H1 (cell line): ENCODE data around the gene BIN2. TPM values are rescaled to one million over a fixed set of nuclear protein-coding genes. Genes with fewer than 3 reads are reported as not detected.

ENCODE experiments used
- CTCF ChIA-PET: fragments of 300-600 bp; sonication (Branson Sonifier 250); formaldehyde crosslinking; loops from one replicate; lab custom pipeline; 2021; ENCODE audit not compliant: partially characterized antibody; lab: Charles Lee
- POLR2A ChIA-PET: fragments of 300-600 bp; sonication (Branson Sonifier 250); formaldehyde crosslinking; loops from one replicate; lab custom pipeline; 2021; ENCODE audit warnings: inconsistent platforms; ENCODE audit not compliant: partially characterized antibody; lab: Charles Lee
- DNase-seq, 2 experiments: peaks; one replicate each; pipeline versions ENCODE4 v3.0.0 to v3.0.0-alpha.2; 2010 to 2022; ENCODE audit warnings: low spot score in 2 of 2, low read depth in 1 of 2, mixed read lengths in 1 of 2
- FAIRE-seq: peaks from 2 replicates; lab custom pipeline; 2011; peaks lifted over from hg19 to GRCh38; lab: Jason Lieb, UNC
- H2AFZ ChIP-seq: 2 replicates; pipeline ENCODE4 v1.8.1; 2012; ENCODE audit warnings: low read length, inconsistent platforms
- H2AK5ac ChIP-seq: 2 replicates; pipeline ENCODE4 v1.6.1; 2013; ENCODE audit warnings: low read depth, low read length
- H2BK120ac ChIP-seq: replicated peaks from 2 replicates; pipeline ENCODE3; 2013; ENCODE audit warnings: low read depth, low read length, inconsistent platforms
- H2BK12ac ChIP-seq: 2 replicates; pipeline ENCODE4 v1.6.1; 2013; ENCODE audit warnings: low read depth, low read length
- H2BK15ac ChIP-seq: 2 replicates; pipeline ENCODE4 v1.6.1; 2013; ENCODE audit warnings: low read length
- H2BK20ac ChIP-seq: 2 replicates; pipeline ENCODE4 v1.6.1; 2013; ENCODE audit warnings: low read length
- H2BK5ac ChIP-seq: 2 replicates; pipeline ENCODE4 v1.6.1; 2013; ENCODE audit warnings: low read depth, low read length
- H3K14ac ChIP-seq: 2 replicates; pipeline ENCODE4 v1.6.1; 2013; ENCODE audit warnings: inconsistent platforms; ENCODE audit not compliant: insufficient read length
- H3K18ac ChIP-seq: 2 replicates; pipeline ENCODE4 v1.6.1; 2013; ENCODE audit warnings: low read length; ENCODE audit errors: extremely low read depth
- H3K23ac ChIP-seq: 2 replicates; pipeline ENCODE4 v1.6.1; 2013; ENCODE audit warnings: inconsistent platforms; ENCODE audit not compliant: insufficient read length
- H3K23me2 ChIP-seq: 2 replicates; pipeline ENCODE4 v1.6.1; 2013; ENCODE audit warnings: low read depth, low read length
- H3K27ac ChIP-seq: 2 replicates; pipeline ENCODE4 v1.6.1; 2011; ENCODE audit warnings: low read depth, low read length, inconsistent platforms
- H3K27me3 ChIP-seq, 4 experiments: replicated peaks in 1 of 4; 1 replicate in 1 of 4; 2 replicates in 3 of 4; pipeline versions ENCODE4 v1.6.1 to v1.8.1; 2011 to 2013; ENCODE audit warnings: low read length in 3 of 4, mild to moderate bottlenecking in 3 of 4, inconsistent platforms in 2 of 4, mixed read lengths in 2 of 4, moderate library complexity in 1 of 4; ENCODE audit not compliant: control insufficient read depth in 3 of 4, insufficient read depth in 3 of 4; ENCODE audit errors: extremely low read depth in 1 of 4
- H3K36me3 ChIP-seq, 4 experiments: 2 replicates each; pipeline versions ENCODE4 v1.6.1 to v1.8.1; 2011 to 2013; ENCODE audit warnings: mild to moderate bottlenecking in 4 of 4, low read length in 3 of 4, moderate library complexity in 2 of 4, control low read depth in 1 of 4, inconsistent platforms in 1 of 4; ENCODE audit not compliant: insufficient read depth in 4 of 4, control insufficient read depth in 2 of 4
- H3K4ac ChIP-seq: replicated peaks from 2 replicates; pipeline ENCODE3; 2013; ENCODE audit warnings: low read length, low read depth, mixed read lengths, inconsistent platforms; ENCODE audit not compliant: insufficient read length
- H3K4me1 ChIP-seq, 4 experiments: replicated peaks in 1 of 4; 1 replicate in 1 of 4; 2 replicates in 3 of 4; pipeline versions ENCODE4 v1.6.1 to v1.8.1; 2011 to 2013; ENCODE audit warnings: low read length in 3 of 4, inconsistent platforms in 2 of 4, mixed read lengths in 1 of 4; ENCODE audit not compliant: insufficient read depth in 4 of 4, control insufficient read depth in 3 of 4
- H3K4me2 ChIP-seq, 2 experiments: 2 replicates each; pipeline versions ENCODE4 v1.6.1 to v1.8.1; 2011 to 2013; ENCODE audit warnings: low read depth in 2 of 2, low read length in 2 of 2, control low read depth in 1 of 2, inconsistent platforms in 1 of 2, mild to moderate bottlenecking in 1 of 2; ENCODE audit not compliant: insufficient read depth in 1 of 2
- H3K4me3 ChIP-seq, 4 experiments: fragments of 200-600, 300-600 bp in 1 of 4; sonication (generic), shearing (Covaris generic), sonication (Bioruptor Twin) in 1 of 4; 2 replicates each; pipeline versions ENCODE4 v1.5.1 to v1.8.1; 2011 to 2016; ENCODE audit warnings: low read length in 4 of 4, low read depth in 3 of 4, control low read depth in 2 of 4, inconsistent platforms in 2 of 4, mild to moderate bottlenecking in 2 of 4, mixed read lengths in 1 of 4, moderate library complexity in 1 of 4; ENCODE audit not compliant: insufficient read depth in 2 of 4; ENCODE audit errors: extremely low read depth in 1 of 4
- H3K56ac ChIP-seq: replicated peaks from 2 replicates; pipeline ENCODE3; 2013; ENCODE audit warnings: low read depth, mild to moderate bottlenecking, mixed read lengths, low read length, inconsistent platforms; ENCODE audit not compliant: insufficient read length
- H3K79me1 ChIP-seq: 2 replicates; pipeline ENCODE4 v1.6.1; 2013; ENCODE audit warnings: low read depth, low read length, control low read depth
- H3K79me2 ChIP-seq, 2 experiments: 2 replicates each; pipeline versions ENCODE4 v1.6.1 to v1.8.1; 2012 to 2013; ENCODE audit warnings: low read length in 2 of 2, mild to moderate bottlenecking in 2 of 2, inconsistent platforms in 1 of 2; ENCODE audit not compliant: insufficient read depth in 2 of 2, control insufficient read depth in 1 of 2
- H3K9ac ChIP-seq, 4 experiments: replicated peaks in 1 of 4; 1 replicate in 1 of 4; 2 replicates in 3 of 4; pipeline versions ENCODE4 v1.6.1 to v1.8.1; 2011 to 2013; ENCODE audit warnings: low read depth in 3 of 4, low read length in 3 of 4, control low read depth in 2 of 4, mild to moderate bottlenecking in 2 of 4, moderate library complexity in 2 of 4, inconsistent platforms in 1 of 4; ENCODE audit errors: extremely low read depth in 1 of 4
- H3K9me3 ChIP-seq, 2 experiments: 2 replicates each; pipeline versions ENCODE4 v1.6.1 to v1.8.1; 2012 to 2013; ENCODE audit warnings: mild to moderate bottlenecking in 2 of 2, moderate library complexity in 2 of 2, control low read depth in 1 of 2, inconsistent platforms in 1 of 2, low read depth in 1 of 2, low read length in 1 of 2, mixed read lengths in 1 of 2; ENCODE audit not compliant: insufficient read depth in 2 of 2
- H4K20me1 ChIP-seq, 2 experiments: replicated peaks in 1 of 2; 2 replicates each; pipeline versions ENCODE3 to v1.8.1; 2011 to 2013; ENCODE audit warnings: inconsistent platforms in 2 of 2, low read length in 2 of 2, mild to moderate bottlenecking in 1 of 2; ENCODE audit not compliant: insufficient read depth in 2 of 2, control insufficient read depth in 1 of 2
- H4K5ac ChIP-seq: 2 replicates; pipeline ENCODE4 v1.6.1; 2013; ENCODE audit warnings: low read length, low read depth, mixed read lengths, inconsistent platforms; ENCODE audit not compliant: insufficient read length
- H4K8ac ChIP-seq: 2 replicates; pipeline ENCODE4 v1.8.0; 2013; ENCODE audit warnings: mild to moderate bottlenecking, moderate library complexity, low read length, inconsistent platforms; ENCODE audit not compliant: insufficient read depth; ENCODE audit errors: extremely low read depth
- H4K91ac ChIP-seq: replicated peaks from 2 replicates; pipeline ENCODE3; 2013; ENCODE audit warnings: low read length, mixed read lengths, inconsistent platforms; ENCODE audit not compliant: insufficient read length
- CBX5 ChIP-seq: fragments of 300-800, 300-1000 bp; sonication (generic); IDR thresholded peaks from 2 replicates; pipeline ENCODE4 v1.7.1; 2016; ENCODE audit warnings: antibody characterized with exemption, low read length, low read depth
- RAD21 ChIP-seq, 2 experiments: IDR thresholded peaks in 1 of 2; conservative IDR thresholded peaks in 1 of 2; 2 replicates each; pipeline ENCODE4 v1.6.1; 2011; ENCODE audit warnings: low read depth in 2 of 2, low read length in 2 of 2, improper control_type of control experiment in 1 of 2, inconsistent platforms in 1 of 2, mild to moderate bottlenecking in 1 of 2, moderate library complexity in 1 of 2
- WGBS, 2 experiments: shearing (Covaris generic) in 1 of 2; methylation state at CpG; one replicate each; pipeline versions ENCODE4 v1.1.6 to v1.1.7; 2013 to 2015; ENCODE audit warnings: low lambda C conversion rate in 2 of 2, mixed read lengths in 2 of 2, inconsistent platforms in 1 of 2, low coverage in 1 of 2, missing lambda C conversion rate in 1 of 2; ENCODE audit not compliant: insufficient replicate concordance in 2 of 2, insufficient coverage in 1 of 2, insufficient read length in 1 of 2; ENCODE audit errors: extremely low coverage in 1 of 2, missing lambda C conversion rate in 1 of 2; 5-methylcytosine and 5-hydroxymethylcytosine counted together
- polyA plus RNA-seq, 7 experiments: library from polyadenylated mRNA; depleted of rRNA in 3 of 7; stranded (reverse) in 5 of 7; unstranded in 2 of 7; fragments of >200 nt in 5 of 7; fragments of 200-250 nt in 2 of 7; gene quantifications; 1 replicate in 5 of 7; 2 replicates in 1 of 7; 4 replicates in 1 of 7; pipeline versions ENCODE4 v1.2.1 to v1.2.3, GENCODE V29; 2011 to 2013; ENCODE audit warnings: missing spikeins in 2 of 7, mixed read lengths in 2 of 7
- total RNA-seq: library from RNA; stranded (reverse); fragmentation: NEBNext Ultra II Directional; extraction: Animal tissue kit (Norgen Biotek cat#: 25700); gene quantifications from 2 replicates; pipeline ENCODE4 v1.2.1, GENCODE V29; 2021
- TF ChIP-seq, protein P1 (sequence below), 3 experiments: IDR thresholded peaks; 1 replicate in 2 of 3; 2 replicates in 1 of 3; pipeline versions ENCODE4 v1.5.1 to v1.6.1; 2011; ENCODE audit warnings: low read length in 3 of 3, mild to moderate bottlenecking in 3 of 3, inconsistent platforms in 2 of 3, low read depth in 1 of 3, moderate library complexity in 1 of 3; ENCODE audit not compliant: insufficient read depth in 1 of 3; ENCODE audit errors: control extremely low read depth in 1 of 3

BIN2 gene
- total and polyA plus RNA-seq, 2 of the 8 experiments (the other 6 are each of a cell fraction or from before 2014, with no cell fraction given) = not detected

GRCh38 chr12:51246254-51246853, 77.6 kb downstream of the BIN2 start:
- Histone ChIP-seq H3K79me1 (peaks cover 3% of the 10 kb centered on the region; the same call in 1 of the 2 replicates), H2AFZ (no peak overlapping the region), H2BK5ac (peak overlapping the region; percentile 49; the same call in 1 of the 2 replicates), H2BK20ac (no peak overlapping the region), H3K36me3 (peaks cover 8 to 27% (median 14%) of the 10 kb centered on the region in 4 experiments), H3K23me2 (no peaks in the 10 kb centered on the region; the same call in 1 of the 2 replicates), H3K23ac (no peak overlapping the region), H3K14ac (no peak overlapping the region), H3K27ac (no peak overlapping the region), H3K4ac (no peak overlapping the region), H3K4me3 (no peak overlapping the region), H2BK15ac (peak overlapping the region; percentile 74; the same call in 1 of the 2 replicates), H3K27me3 (no peaks in the 10 kb centered on the region), H3K4me1 (peaks cover 0 to 19% (median 7%) of the 10 kb centered on the region in 4 experiments; a peak in 6 of 7 replicates)
- FAIRE-seq = no peak
- DNase-seq = no peak
- POLR2A ChIA-PET = interaction anchor here (0.8 to 1.5 kb wide), 4 partner anchors 9 to 74 kb away, joined by 3 to 9 read pairs (median 4); partner anchors contain the start of gene SMAGP
- CTCF ChIA-PET = interaction anchor here (1.1 to 1.5 kb wide), 2 partner anchors 28 to 163 kb away, joined by 3 to 6 read pairs; partner anchors contain the start of genes CSRNP2 and POU6F1
- no peak for TF ChIP-seq CBX5
- TF ChIP-seq RAD21 (IDR thresholded peaks at IDR 0.05 in 1 of 2, conservative IDR thresholded peaks at IDR 0.05 in 1 of 2; ENCODE audit: low read depth in 2 of 2, low read length in 2 of 2) = peak; percentile 56 to 64
- TF ChIP-seq, protein P1, sequence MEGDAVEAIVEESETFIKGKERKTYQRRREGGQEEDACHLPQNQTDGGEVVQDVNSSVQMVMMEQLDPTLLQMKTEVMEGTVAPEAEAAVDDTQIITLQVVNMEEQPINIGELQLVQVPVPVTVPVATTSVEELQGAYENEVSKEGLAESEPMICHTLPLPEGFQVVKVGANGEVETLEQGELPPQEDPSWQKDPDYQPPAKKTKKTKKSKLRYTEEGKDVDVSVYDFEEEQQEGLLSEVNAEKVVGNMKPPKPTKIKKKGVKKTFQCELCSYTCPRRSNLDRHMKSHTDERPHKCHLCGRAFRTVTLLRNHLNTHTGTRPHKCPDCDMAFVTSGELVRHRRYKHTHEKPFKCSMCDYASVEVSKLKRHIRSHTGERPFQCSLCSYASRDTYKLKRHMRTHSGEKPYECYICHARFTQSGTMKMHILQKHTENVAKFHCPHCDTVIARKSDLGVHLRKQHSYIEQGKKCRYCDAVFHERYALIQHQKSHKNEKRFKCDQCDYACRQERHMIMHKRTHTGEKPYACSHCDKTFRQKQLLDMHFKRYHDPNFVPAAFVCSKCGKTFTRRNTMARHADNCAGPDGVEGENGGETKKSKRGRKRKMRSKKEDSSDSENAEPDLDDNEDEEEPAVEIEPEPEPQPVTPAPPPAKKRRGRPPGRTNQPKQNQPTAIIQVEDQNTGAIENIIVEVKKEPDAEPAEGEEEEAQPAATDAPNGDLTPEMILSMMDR (IDR thresholded peaks at IDR 0.05; ENCODE audit: control extremely low read depth in 1 of 3, insufficient read depth in 1 of 3, low read depth in 1 of 3, low read length in 3 of 3) = peak in 2 of 3 experiments; percentile 39 to 40; a peak in 3 of 4 replicates
- TF ChIP-seq, all 59 proteins: peak for 2
- H3K56ac ChIP-seq = no peak overlapping the region
- H3K79me2 ChIP-seq = no peaks in the 10 kb centered on the region
- no peak overlapping the region for H4K91ac ChIP-seq
- no peaks in the 10 kb centered on the region for H3K9me3 ChIP-seq
- no peak overlapping the region for H3K9ac ChIP-seq
- 86 to 100% methylated on average over 3 to 7 of the region's 7 CpGs for WGBS, 2 experiments
- no peak overlapping the region for H3K18ac ChIP-seq
- H2BK120ac ChIP-seq = no peak overlapping the region
- no peak overlapping the region for H2AK5ac ChIP-seq
- H3K4me2 ChIP-seq = no peak overlapping the region
- peaks cover 0 to 2% of the 10 kb centered on the region in 2 experiments for H4K20me1 ChIP-seq
- no peak overlapping the region for H2BK12ac ChIP-seq
- no peak overlapping the region for H4K8ac ChIP-seq
- H4K5ac ChIP-seq = no peak overlapping the region
